GM06990 (cell line): ENCODE results near the gene SLC12A8.

Experiments
- DNase-seq: peaks from one replicate; pipeline ENCODE4 v3.0.0-alpha.2; 2011; ENCODE audit not compliant: insufficient read length; ENCODE audit errors: extremely low read depth
- H3K27me3 ChIP-seq: replicated peaks from 2 replicates; pipeline ENCODE4 v1.6.0; 2011; ENCODE audit warnings: low read length; ENCODE audit not compliant: control insufficient read depth, insufficient read depth
- H3K36me3 ChIP-seq: 2 replicates; pipeline ENCODE4 v1.5.1; 2011; ENCODE audit warnings: low read length; ENCODE audit not compliant: control insufficient read depth, insufficient read depth
- H3K4me3 ChIP-seq: replicated peaks from 2 replicates; pipeline ENCODE4 v1.5.1; 2011; ENCODE audit warnings: low read depth, mild to moderate bottlenecking, control low read depth, low read length
- TF ChIP-seq, protein P1 (sequence below): IDR thresholded peaks from 2 replicates; pipeline ENCODE4 v1.5.1; 2011; ENCODE audit warnings: low read length, control low read depth, mild to moderate bottlenecking, inconsistent platforms; ENCODE audit not compliant: insufficient read depth, poor library complexity, severe bottlenecking

The SLC12A8 gene

DNA sequence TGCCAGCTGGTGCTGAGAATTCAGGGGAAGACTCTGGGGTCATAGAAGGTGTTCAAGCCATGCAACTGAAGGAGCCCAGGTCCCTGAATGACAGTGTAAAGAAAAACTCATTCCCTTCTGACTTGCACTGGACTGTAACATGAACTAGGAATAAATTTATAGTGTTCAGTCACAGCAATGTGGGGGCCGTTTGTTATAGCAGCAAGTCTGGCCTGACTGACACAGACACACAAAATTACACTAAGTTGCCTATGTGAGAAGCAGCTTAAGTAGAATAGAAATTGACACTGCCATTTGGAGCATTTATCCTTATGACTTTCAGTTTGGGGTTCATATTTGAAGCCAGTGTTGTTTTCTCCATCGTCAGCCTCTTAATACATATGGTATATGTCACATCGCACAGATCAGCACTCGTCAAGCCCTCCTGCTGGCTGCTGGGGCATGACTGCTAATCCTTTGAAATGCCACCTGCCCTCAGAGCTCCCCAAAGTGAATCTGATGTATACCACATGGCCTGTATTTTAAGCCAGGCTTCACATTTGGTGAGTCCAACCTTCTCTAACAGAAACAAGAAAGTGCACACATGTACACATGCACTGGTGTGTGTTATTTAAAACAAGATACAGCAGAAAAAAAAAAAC is 139.7 kb downstream of the SLC12A8 start:
- H3K27me3 ChIP-seq, result no peaks in the 10 kb centered on the region
- no peak overlapping the region for H3K4me3 ChIP-seq
- H3K36me3 ChIP-seq, result peaks cover 7% of the 10 kb centered on the region
- TF ChIP-seq, protein P1, sequence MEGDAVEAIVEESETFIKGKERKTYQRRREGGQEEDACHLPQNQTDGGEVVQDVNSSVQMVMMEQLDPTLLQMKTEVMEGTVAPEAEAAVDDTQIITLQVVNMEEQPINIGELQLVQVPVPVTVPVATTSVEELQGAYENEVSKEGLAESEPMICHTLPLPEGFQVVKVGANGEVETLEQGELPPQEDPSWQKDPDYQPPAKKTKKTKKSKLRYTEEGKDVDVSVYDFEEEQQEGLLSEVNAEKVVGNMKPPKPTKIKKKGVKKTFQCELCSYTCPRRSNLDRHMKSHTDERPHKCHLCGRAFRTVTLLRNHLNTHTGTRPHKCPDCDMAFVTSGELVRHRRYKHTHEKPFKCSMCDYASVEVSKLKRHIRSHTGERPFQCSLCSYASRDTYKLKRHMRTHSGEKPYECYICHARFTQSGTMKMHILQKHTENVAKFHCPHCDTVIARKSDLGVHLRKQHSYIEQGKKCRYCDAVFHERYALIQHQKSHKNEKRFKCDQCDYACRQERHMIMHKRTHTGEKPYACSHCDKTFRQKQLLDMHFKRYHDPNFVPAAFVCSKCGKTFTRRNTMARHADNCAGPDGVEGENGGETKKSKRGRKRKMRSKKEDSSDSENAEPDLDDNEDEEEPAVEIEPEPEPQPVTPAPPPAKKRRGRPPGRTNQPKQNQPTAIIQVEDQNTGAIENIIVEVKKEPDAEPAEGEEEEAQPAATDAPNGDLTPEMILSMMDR, result no peak
- no peak for DNase-seq

DNA sequence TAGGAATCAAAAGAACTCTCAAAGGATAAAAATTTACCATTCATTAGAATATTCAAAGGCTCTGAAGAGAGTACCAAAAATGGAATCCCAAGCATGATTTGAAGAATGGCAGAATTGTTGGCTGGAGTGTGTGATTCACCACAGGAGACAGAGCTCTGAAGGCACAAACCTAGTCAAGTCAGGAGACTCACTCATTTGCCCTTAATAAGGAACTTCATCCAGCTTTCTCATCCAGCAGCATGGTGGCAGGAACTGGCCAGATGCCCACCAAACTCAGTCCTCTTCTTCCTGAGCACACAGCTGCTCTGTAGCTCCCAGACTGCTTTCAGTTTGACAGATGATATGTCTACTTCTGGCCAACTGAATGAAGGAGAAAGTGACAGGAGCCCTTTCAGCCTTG is 140.2 kb downstream of the SLC12A8 start:
- H3K36me3 ChIP-seq, result peaks cover 7% of the 10 kb centered on the region
- TF ChIP-seq, protein P1, result no peak
- no peak overlapping the region for H3K4me3 ChIP-seq
- H3K27me3 ChIP-seq, result no peaks in the 10 kb centered on the region
- no peak for DNase-seq

DNA sequence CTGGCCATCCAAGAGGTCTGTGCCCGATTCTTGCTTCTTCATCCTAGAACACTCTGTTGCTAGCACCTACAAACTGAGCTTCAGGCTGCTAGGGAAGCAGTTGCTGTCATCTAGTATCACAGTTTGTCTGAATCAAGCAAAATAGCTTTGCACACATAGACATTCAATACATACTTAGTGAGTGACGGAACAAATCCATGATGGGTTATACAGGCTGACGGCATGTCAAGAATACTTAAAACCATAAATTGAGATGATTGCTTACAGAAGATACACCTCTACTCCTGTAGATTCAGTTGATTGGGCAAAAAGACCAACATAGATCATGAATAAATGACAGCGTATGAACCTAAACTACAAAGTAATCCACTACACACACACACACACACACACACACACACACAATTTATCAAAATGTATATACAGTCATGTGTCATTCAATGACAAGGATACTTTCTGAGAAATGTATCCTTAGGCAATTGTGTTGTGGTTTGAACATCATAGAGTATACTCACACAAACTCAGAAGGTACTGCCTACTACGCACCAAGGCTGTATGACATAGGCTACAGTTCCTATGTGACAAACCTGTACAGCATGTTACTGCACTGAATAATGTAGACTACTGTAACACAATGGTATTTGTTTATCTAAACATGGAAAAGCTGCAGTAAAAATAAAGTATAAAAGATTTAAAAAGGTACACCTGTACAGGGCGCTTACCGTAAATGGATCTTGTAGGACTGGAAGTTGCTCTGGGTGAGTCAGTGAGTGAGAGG is 142.4 kb downstream of the SLC12A8 start:
- Histone ChIP-seq H3K36me3 (peaks cover 3% of the 10 kb centered on the region), H3K4me3 (no peak overlapping the region), H3K27me3 (no peaks in the 10 kb centered on the region)
- TF ChIP-seq, protein P1, result no peak
- DNase-seq, result no peak

DNA sequence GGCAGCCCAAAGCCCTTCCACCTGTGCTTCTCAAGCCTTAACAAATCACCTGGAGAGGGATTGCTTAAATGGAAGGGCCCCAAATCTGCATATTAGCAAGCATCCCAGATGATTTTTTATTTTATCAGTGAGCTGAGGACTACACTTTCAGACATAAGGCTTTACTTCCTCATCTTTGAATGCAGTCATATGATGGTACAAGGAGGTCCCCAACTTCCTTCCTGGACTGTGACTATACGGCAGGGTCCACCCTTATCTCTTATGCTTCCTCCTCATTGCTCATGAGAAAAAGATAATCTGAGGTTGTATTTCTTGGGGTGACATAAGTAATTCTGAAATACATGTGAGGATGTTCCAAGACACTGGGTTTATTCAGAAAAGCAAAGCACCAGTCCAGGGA is 143.1 kb downstream of the SLC12A8 start:
- Histone ChIP-seq H3K4me3 (no peak overlapping the region), H3K36me3 (peaks cover 1% of the 10 kb centered on the region), H3K27me3 (no peaks in the 10 kb centered on the region)
- TF ChIP-seq, protein P1, result no peak
- DNase-seq, result no peak

GRCh38 chr3:125068265-125068664 is 144.3 kb downstream of the SLC12A8 start:
- no peak overlapping the region for H3K4me3 ChIP-seq
- H3K27me3 ChIP-seq, result no peaks in the 10 kb centered on the region
- no peak for DNase-seq
- TF ChIP-seq, protein P1, result no peak
- no peaks in the 10 kb centered on the region; the same call in 1 of the 2 replicates for H3K36me3 ChIP-seq

GRCh38 chr3:125067225-125067624 is 145.3 kb downstream of the SLC12A8 start:
- Histone ChIP-seq H3K4me3 (no peak overlapping the region), H3K27me3 (no peaks in the 10 kb centered on the region), H3K36me3 (no peaks in the 10 kb centered on the region)
- TF ChIP-seq, protein P1, result no peak
- DNase-seq, result no peak
